Right lobe of liver (tissue), 6 donors: ENCODE results near the gene C19orf12. TPM values are rescaled to one million over a fixed set of nuclear protein-coding genes. Genes with fewer than 3 reads are reported as not detected.

ENCODE experiments used
- ATAC-seq, 4 donors: fragments of 200-7000 bp; cut with Tn5 transposase; one replicate each; pipeline ENCODE4 v1.9.1; 2020; ENCODE audit warnings: mild to moderate bottlenecking in 4 of 4, moderate library complexity in 4 of 4
- DNase-seq, 3 donors: peaks; one replicate each; pipeline ENCODE4 v3.0.0-alpha.2; 2020
- H3K27ac ChIP-seq, 3 donors: fragments of 200-600 bp; one replicate each; pipeline ENCODE4 v1.8.0; 2022
- H3K27me3 ChIP-seq, 2 donors: fragments of 200-600 bp; one replicate each; pipeline ENCODE4 v1.8.0; 2022
- H3K36me3 ChIP-seq, 4 donors: fragments of 200-600 bp; sonication (generic) in 1 of 4; one replicate each; pipeline versions ENCODE4 v1.5.1 to v1.8.0; 2017 to 2022; ENCODE audit warnings: control low read depth in 1 of 4
- H3K4me1 ChIP-seq, 4 donors: fragments of 200-600 bp; sonication (generic) in 1 of 4; one replicate each; pipeline versions ENCODE4 v1.5.1 to v1.8.0; 2017 to 2022; ENCODE audit warnings: control low read depth in 1 of 4
- H3K4me3 ChIP-seq, 3 donors: fragments of 200-600 bp; one replicate each; pipeline ENCODE4 v1.8.0; 2022
- H3K9me3 ChIP-seq, 4 donors: fragments of 200-600 bp; sonication (generic) in 1 of 4; one replicate each; pipeline versions ENCODE4 v1.5.1 to v1.8.0; 2017 to 2022; ENCODE audit warnings: control low read depth in 1 of 4
- POLR2A ChIP-seq: fragments of 450-650 bp; IDR thresholded peaks from one replicate; pipeline ENCODE4 v1.6.1; 2017; ENCODE audit warnings: antibody characterized with exemption, mild to moderate bottlenecking
- WGBS: methylation state at CpG from one replicate; pipeline ENCODE4 v1.1.6; 2018; ENCODE audit warnings: low coverage, low lambda C conversion rate; ENCODE audit not compliant: insufficient coverage; ENCODE audit errors: missing lambda C conversion rate; 5-methylcytosine and 5-hydroxymethylcytosine counted together
- intact Hi-C, 2 donors: fragments of 100-400 bp; cut with DNase I; formaldehyde crosslinking; loops; one replicate each; pipeline versions ENCODE4 v1.11.2 to v1.14.1; 2022
- total RNA-seq, 6 experiments: library from RNA; depleted of rRNA in 2 of 6; stranded (reverse); fragments of >200 nt in 2 of 6; fragmentation: NEBNext Ultra II Directional in 3 of 6; extraction: Animal tissue kit (Norgen Biotek cat#: 25700) in 3 of 6; gene quantifications; one replicate each; pipeline versions ENCODE4 v1.1.0 to v1.2.4, GENCODE V29; 2016 to 2023
- TF ChIP-seq, protein P1 (sequence below), 4 donors: fragments of 200-600 bp in 3 of 4; fragments of 450-650 bp in 1 of 4; IDR thresholded peaks; one replicate each; pipeline versions ENCODE4 v1.5.1 to v1.8.0; 2016 to 2022; ENCODE audit warnings: antibody characterized with exemption in 4 of 4, mild to moderate bottlenecking in 2 of 4
- donor health status: DM: no; HTN: yes; CAD: no.
- donor health status: DM: no; HTN: no; CAD: no.
- donor health status: DM: no; HTN: no; CAD: no.
- donor health status: DM: no; HTN: yes; CAD: no.
- donor health status: DM: no; HTN: yes; CAD: no.

C19orf12 gene
- total RNA-seq, 6 experiments from 2014 or later, result 35.2 to 62.8 (median 52.4) TPM

DNA sequence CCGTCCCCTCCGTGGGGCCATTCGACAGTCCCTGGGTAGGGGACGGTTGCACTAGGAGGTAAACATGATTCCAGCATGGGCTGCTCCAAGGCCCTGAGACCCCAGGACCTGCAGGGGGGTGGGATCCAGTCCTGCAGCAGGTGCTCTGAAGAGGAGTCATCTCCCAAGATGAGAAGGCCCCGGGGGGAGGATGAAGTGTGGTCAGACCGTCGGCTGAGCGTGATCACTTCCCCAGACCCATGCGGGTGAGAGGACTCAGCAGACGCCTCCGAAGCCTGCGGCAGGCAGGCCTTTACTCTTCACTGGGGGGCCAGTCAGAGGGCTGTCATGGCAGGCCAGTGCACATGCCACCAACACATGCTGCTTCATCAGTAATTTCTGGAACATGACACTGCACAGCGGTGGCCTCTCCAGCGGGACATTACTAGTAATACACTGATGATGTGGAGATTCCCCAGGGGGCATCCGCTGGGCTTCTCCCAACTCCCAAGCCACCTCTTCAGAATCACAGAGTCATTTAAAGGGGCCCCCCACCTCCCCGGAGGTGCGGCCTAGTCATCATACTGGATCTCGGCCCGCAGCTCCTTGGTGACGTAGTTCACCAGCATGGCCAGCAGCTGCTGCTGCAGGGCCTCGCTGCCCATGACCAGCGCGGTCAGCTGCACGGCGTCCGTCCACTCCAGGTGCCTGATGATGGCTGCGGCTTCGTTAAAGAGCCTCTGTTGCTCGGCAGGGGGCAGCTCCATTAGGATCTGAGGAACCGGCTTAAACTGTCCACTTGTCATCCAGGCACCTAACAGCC lies 12.7 kb downstream of the C19orf12 start:
- 72% methylated on average over 4 of the region's 30 CpGs for WGBS
- intact Hi-C loops, result no loop called here
- ATAC-seq (peak in 1 of 4 donors; percentile 4), DNase-seq (no peak)
- peaks cover 0 to 22% (median 0%) of the 10 kb centered on the region in 4 donors for H3K4me1 ChIP-seq
- TF ChIP-seq POLR2A, result no peak
- TF ChIP-seq, protein P1, sequence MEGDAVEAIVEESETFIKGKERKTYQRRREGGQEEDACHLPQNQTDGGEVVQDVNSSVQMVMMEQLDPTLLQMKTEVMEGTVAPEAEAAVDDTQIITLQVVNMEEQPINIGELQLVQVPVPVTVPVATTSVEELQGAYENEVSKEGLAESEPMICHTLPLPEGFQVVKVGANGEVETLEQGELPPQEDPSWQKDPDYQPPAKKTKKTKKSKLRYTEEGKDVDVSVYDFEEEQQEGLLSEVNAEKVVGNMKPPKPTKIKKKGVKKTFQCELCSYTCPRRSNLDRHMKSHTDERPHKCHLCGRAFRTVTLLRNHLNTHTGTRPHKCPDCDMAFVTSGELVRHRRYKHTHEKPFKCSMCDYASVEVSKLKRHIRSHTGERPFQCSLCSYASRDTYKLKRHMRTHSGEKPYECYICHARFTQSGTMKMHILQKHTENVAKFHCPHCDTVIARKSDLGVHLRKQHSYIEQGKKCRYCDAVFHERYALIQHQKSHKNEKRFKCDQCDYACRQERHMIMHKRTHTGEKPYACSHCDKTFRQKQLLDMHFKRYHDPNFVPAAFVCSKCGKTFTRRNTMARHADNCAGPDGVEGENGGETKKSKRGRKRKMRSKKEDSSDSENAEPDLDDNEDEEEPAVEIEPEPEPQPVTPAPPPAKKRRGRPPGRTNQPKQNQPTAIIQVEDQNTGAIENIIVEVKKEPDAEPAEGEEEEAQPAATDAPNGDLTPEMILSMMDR (IDR thresholded peaks at IDR 0.05), result no peak
- H3K27ac ChIP-seq, result no peak overlapping the region
- H3K4me3 ChIP-seq, result no peak overlapping the region
- H3K27me3 ChIP-seq, result no peaks in the 10 kb centered on the region
- peaks cover 0 to 17% (median 10%) of the 10 kb centered on the region in 4 donors for H3K36me3 ChIP-seq
- no peaks in the 10 kb centered on the region for H3K9me3 ChIP-seq

DNA sequence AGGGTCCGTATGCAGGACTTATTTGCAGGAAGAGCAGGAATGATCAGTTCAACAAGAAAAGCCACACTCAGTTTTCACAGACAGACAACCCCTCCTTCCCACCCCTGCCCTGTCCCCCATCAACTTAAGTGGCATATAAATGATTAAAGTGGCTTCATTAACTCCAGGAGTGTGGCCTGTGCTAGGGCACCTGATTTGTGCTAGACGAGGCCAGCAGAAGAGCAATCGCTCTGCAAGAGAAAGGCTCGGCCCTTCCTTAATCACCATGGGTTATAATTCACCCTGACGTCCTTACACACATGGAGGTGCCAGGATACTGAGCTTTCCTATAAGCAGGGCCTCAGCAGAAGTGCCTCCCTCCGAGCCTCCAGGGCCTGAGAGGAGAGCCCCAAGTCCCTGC lies 14.6 kb downstream of the C19orf12 start:
- Histone ChIP-seq H3K4me1 (peaks cover 0 to 7% (median 0%) of the 10 kb centered on the region in 4 donors), H3K27ac (no peak overlapping the region), H3K9me3 (no peaks in the 10 kb centered on the region), H3K4me3 (no peak overlapping the region), H3K27me3 (no peaks in the 10 kb centered on the region), H3K36me3 (peaks cover 0 to 17% (median 10%) of the 10 kb centered on the region in 4 donors)
- intact Hi-C loops, result no loop called here
- TF ChIP-seq, protein P1 (IDR thresholded peaks at IDR 0.05), result no peak
- TF ChIP-seq POLR2A, result no peak
- DNase-seq (no peak), ATAC-seq (no peak)
- 73% methylated on average over 6 of the region's 6 CpGs for WGBS

DNA sequence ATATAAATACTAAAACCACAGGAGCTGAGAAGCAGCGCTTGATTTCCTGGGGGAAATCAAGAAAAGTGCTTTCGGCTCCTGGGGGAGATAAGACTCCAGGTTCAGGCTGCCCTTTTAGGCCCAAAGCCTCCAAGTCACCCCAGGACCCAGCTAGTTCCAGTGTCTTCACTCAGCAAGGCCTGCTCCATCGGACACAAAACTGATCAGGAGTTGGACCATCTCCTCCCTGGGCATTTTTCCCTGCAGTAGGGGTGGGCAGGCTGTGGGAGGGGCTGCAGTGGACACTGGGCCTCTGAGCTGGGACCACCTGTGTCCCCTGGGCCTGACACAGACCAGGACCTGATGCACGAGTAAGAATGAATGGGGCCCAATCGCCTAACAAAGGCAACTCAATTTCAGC lies 15.2 kb downstream of the C19orf12 start:
- intact Hi-C loops, result no loop called here
- WGBS, result 100% methylated on average over 3 of the region's 5 CpGs
- ATAC-seq, result no peak
- no peak overlapping the region for H3K4me3 ChIP-seq
- peaks cover 0 to 4% (median 0%) of the 10 kb centered on the region in 4 donors for H3K4me1 ChIP-seq
- no peak overlapping the region for H3K27ac ChIP-seq
- DNase-seq, result no peak
- no peak for TF ChIP-seq POLR2A
- TF ChIP-seq, protein P1 (IDR thresholded peaks at IDR 0.05), result no peak
- peaks cover 0 to 17% (median 10%) of the 10 kb centered on the region in 4 donors for H3K36me3 ChIP-seq
- H3K9me3 ChIP-seq, result no peaks in the 10 kb centered on the region
- no peaks in the 10 kb centered on the region for H3K27me3 ChIP-seq

DNA sequence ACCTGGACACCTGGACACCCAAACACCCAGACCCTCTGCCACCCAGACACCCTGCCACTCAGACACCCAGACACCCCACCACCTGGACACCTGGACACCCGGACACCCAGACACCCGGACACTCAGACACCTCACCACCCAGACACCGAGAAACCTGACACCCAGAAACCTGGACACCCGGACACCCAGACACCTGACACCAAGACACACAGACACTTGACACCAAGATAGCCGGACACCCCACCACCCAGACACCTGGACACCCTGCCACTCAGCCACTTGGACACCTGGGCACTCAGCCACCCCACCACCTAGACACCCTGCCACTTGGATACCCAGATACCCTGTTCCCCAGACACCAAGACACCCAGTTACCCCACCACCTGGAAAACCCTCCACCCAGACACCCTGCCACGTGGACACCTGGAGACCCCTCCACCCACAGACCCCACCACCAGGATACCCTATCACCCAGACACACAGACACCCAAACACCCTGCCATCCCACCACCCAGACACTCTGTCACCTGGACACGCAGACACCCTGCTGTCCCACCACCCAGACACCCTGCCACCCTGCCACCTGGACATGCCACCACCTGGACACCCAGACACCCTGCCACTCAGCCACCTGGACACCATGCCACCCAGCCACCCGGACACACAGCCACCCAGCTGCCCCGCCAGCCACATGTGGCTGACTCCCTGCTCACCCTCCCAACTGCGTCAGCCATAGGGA lies 17.4 kb downstream of the C19orf12 start:
- WGBS, result no CpG with 5 or more reads among the region's 10 CpGs
- no peak for ATAC-seq
- Histone ChIP-seq H3K4me3 (no peak overlapping the region), H3K36me3 (peaks cover 0 to 14% (median 6%) of the 10 kb centered on the region in 4 donors), H3K27ac (no peak overlapping the region), H3K4me1 (no peaks in the 10 kb centered on the region), H3K27me3 (no peaks in the 10 kb centered on the region), H3K9me3 (no peaks in the 10 kb centered on the region)
- DNase-seq, result no peak
- intact Hi-C loops, result no loop called here
- TF ChIP-seq, protein P1 (IDR thresholded peaks at IDR 0.05), result no peak
- no peak for TF ChIP-seq POLR2A
